ENCODE measurements around the gene VAMP2.
A peak's percentile ranks its signal among the peaks of the same experiment; 100 is the strongest.

Gene VAMP2

GRCh38 chr17:8110456-8110804, 52.3 kb downstream of the VAMP2 start:
- H3K4me1 ChIP-seq (ENCODE audit: control insufficient read depth, insufficient read depth, low read length) = no peaks in the 10 kb centered on the region
- CTCF ChIA-PET = interaction anchor here (0.5 to 16.9 kb wide), 28 partner anchors 9 to 760 kb away, joined by 3 to 561 read pairs (median 4); partner anchors contain the start of genes ALOX12B, ALOXE3, BORCS6 and HES7
- no peaks in the 10 kb centered on the region for H3K36me3 ChIP-seq (ENCODE audit: control insufficient read depth in 2 of 2, insufficient read depth in 1 of 2, low read length in 2 of 2)
- no peaks in the 10 kb centered on the region for H3K9me3 ChIP-seq (ENCODE audit: control insufficient read depth, insufficient read depth, low read depth, low read length)
- H3K27ac ChIP-seq (ENCODE audit: extremely low read depth, low read depth, low read length) = no peak overlapping the region
- no peak overlapping the region for H3K4me3 ChIP-seq (ENCODE audit: low read depth, low read length)
- POLR2A ChIA-PET = interaction anchor here (0.5 to 1.6 kb wide), 3 partner anchors 9 to 100 kb away, joined by 3 to 6 read pairs (median 6); partner anchors contain the start of gene AURKB
- no peak for TF ChIP-seq ELK4 (IDR thresholded peaks at IDR 0.05; ENCODE audit: borderline replicate concordance, low read depth, low read length)
- no peak for TF ChIP-seq ZNF292 (tag by site-specific recombination; IDR thresholded peaks at IDR 0.05; ENCODE audit: borderline replicate concordance, low read depth)
- no peak for TF ChIP-seq ZNF350 (tag by site-specific recombination; IDR thresholded peaks at IDR 0.05)
- TF ChIP-seq ZNF623 (tag by site-specific recombination; IDR thresholded peaks at IDR 0.05) = no peak
- no peak for TF ChIP-seq ZBTB1 (tag by site-specific recombination; IDR thresholded peaks at IDR 0.05)
- no peak for TF ChIP-seq GLI4 (tag by site-specific recombination; IDR thresholded peaks at IDR 0.05)
- TF ChIP-seq ZNF521 (tag by site-specific recombination; IDR thresholded peaks at IDR 0.05) = no peak
- no peak for TF ChIP-seq ZSCAN30 (tag by site-specific recombination; IDR thresholded peaks at IDR 0.05)
- TF ChIP-seq ZNF792 (tag by site-specific recombination; IDR thresholded peaks at IDR 0.05) = no peak
- no peak for TF ChIP-seq PRDM10 (tag by site-specific recombination; IDR thresholded peaks at IDR 0.05)
- TF ChIP-seq ZNF138 (tag by site-specific recombination; IDR thresholded peaks at IDR 0.05; ENCODE audit: borderline replicate concordance) = no peak
- TF ChIP-seq ZNF394 (tag by site-specific recombination; IDR thresholded peaks at IDR 0.05; ENCODE audit: borderline replicate concordance) = no peak
- TF ChIP-seq REPIN1 (tag by site-specific recombination; IDR thresholded peaks at IDR 0.05; ENCODE audit: low read depth) = no peak
- 0 out of 2 replicates have a peak, but pooled peaks have one; percentile 6 for TF ChIP-seq ZNF324 (tag by site-specific recombination; IDR thresholded peaks at IDR 0.05)
- TF ChIP-seq ZNF362 (tag by site-specific recombination; IDR thresholded peaks at IDR 0.05) = no peak
- TF ChIP-seq KLF7 (tag by site-specific recombination; IDR thresholded peaks at IDR 0.05; ENCODE audit: borderline replicate concordance) = no peak
- TF ChIP-seq ZNF473 (tag by site-specific recombination; IDR thresholded peaks at IDR 0.05) = no peak
- no peak for TF ChIP-seq ZNF768 (tag by site-specific recombination; IDR thresholded peaks at IDR 0.05)
- TF ChIP-seq HIC1 (tag by site-specific recombination; IDR thresholded peaks at IDR 0.05) = no peak
- no peak for TF ChIP-seq ZNF843 (tag by site-specific recombination; IDR thresholded peaks at IDR 0.05)
- TF ChIP-seq ZNF398 (tag by site-specific recombination; IDR thresholded peaks at IDR 0.05) = peak; percentile 43; the same call in 1 of the 2 replicates
- no peak for TF ChIP-seq ZNF513 (tag by site-specific recombination; IDR thresholded peaks at IDR 0.05)
- TF ChIP-seq ZNF266 (tag by site-specific recombination; IDR thresholded peaks at IDR 0.05; ENCODE audit: low read depth) = no peak
- no peak for TF ChIP-seq ZNF341 (tag by site-specific recombination; IDR thresholded peaks at IDR 0.05; ENCODE audit: low read depth)
- TF ChIP-seq ZNF677 (tag by site-specific recombination; IDR thresholded peaks at IDR 0.05) = no peak
- TF ChIP-seq ZNF639 (tag by site-specific recombination; IDR thresholded peaks at IDR 0.05) = no peak

Measured in HEK293 (cell line).